Measurements from ENCODE around the gene SAXO1. TPM values are rescaled to one million over a fixed set of nuclear protein-coding genes. Genes with fewer than 3 reads are reported as not detected.

The SAXO1 gene
- total and polyA plus RNA-seq, 4 donors = under 0.01 to 0.05 (median 0.01) TPM; not detected in 1

DNA sequence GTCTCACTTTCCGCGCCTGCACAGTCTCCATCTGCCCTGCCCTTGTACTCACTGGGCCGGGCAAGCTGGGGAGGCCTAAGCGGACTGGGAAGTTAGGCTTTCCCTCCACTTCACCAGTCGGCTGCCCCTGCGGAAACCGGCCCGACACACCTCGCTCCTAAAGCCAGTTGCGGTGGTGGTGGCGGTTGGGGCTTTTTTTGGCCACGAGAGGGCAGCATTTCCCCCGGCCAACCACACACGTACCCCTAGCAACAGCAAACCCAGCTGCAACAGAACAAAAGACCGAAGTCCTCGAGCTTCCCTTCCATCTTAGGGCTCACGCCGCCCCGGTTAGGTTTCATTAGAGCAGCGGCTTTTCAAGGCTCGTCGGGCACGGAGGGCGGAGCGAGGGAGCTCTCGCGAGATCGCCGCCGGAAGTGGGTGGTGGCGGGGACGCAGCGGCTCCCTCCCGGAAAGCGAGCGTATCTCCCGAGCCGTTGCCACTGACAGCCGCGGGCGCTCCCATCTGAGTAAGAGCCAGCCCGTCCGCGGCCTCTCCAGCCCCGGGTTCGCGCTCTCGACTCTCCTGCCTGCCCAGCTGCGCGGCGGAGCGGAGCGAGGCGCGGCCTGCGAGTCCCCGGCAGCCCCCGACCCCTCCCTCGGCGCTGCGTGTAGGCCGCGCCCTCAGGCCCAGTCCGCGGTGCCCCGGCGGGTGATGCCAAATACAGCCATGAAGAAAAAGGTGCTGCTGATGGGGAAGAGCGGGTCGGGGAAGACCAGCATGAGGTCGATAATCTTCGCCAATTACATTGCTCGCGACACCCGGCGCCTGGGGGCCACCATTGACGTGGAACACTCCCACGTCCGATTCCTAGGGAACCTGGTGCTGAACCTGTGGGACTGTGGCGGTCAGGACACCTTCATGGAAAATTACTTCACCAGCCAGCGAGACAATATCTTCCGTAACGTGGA is 16.2 kb upstream of the SAXO1 start, which contains the start of gene RRAGA:
RRAGA (plus strand) TSS at position 462 of the 951 bp plus-strand sequence; CDS start at position 695, 233 bp downstream.
- DNase-seq (ENCODE audit: low spot score) = peak; percentile 95
- Histone ChIP-seq H3K9ac (ENCODE audit: low read depth in 1 of 2, low read length in 2 of 2) (peak within 1 kb of the TSS; percentile 72 to 87), H3K4me3 (ENCODE audit: low read depth in 1 of 3, low read length in 3 of 3) (peak within 1 kb of the TSS; percentile 76 to 88 (median 78)), H3K27me3 (ENCODE audit: control insufficient read depth in 4 of 4, insufficient read depth in 4 of 4, low read length in 3 of 4) (no peaks in the 10 kb centered on the region), H3K36me3 (ENCODE audit: control insufficient read depth in 4 of 4, insufficient read depth in 3 of 4, low read depth in 1 of 4, low read length in 3 of 4) (no peaks in the 10 kb centered on the region), H3K4me1 (ENCODE audit: control insufficient read depth in 4 of 4, insufficient read depth in 4 of 4, low read length in 3 of 4) (peaks cover 0 to 31% (median 21%) of the 10 kb centered on the region in 4 donors), H3K27ac (ENCODE audit: low read depth in 1 of 2, low read length in 2 of 2) (peak within 1 kb of the TSS; percentile 86 to 95), H3K9me3 (ENCODE audit: control insufficient read depth in 4 of 4, low read length in 3 of 4) (no peaks in the 10 kb centered on the region)
- TF ChIP-seq, protein P1, sequence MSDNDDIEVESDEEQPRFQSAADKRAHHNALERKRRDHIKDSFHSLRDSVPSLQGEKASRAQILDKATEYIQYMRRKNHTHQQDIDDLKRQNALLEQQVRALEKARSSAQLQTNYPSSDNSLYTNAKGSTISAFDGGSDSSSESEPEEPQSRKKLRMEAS (IDR thresholded peaks at IDR 0.05) = peak; percentile 50
- TF ChIP-seq EGR1 (IDR thresholded peaks at IDR 0.05; ENCODE audit: low read depth in 2 of 2) (no peak), FOXA1 (IDR thresholded peaks at IDR 0.05) (no peak), HNF4G (IDR thresholded peaks at IDR 0.05) (peak; percentile 79), GABPA (IDR thresholded peaks at IDR 0.05 in 1 of 2, conservative IDR thresholded peaks at IDR 0.05 in 1 of 2) (peak; percentile 50 to 89), YY1 (IDR thresholded peaks at IDR 0.05) (peak; percentile 96), FOXA2 (IDR thresholded peaks at IDR 0.05) (no peak), HNF4A (conservative IDR thresholded peaks at IDR 0.05) (peak; percentile 83 to 86), NR2F2 (IDR thresholded peaks at IDR 0.05) (peak; percentile 5), SP1 (IDR thresholded peaks at IDR 0.05) (peak; percentile 89), TAF1 (conservative IDR thresholded peaks at IDR 0.05) (peak; percentile 85), JUND (IDR thresholded peaks at IDR 0.05) (no peak), RXRA (IDR thresholded peaks at IDR 0.05) (peak; percentile 46 to 52), RAD21 (IDR thresholded peaks at IDR 0.05) (peak; percentile 77 to 84)
- TF ChIP-seq, protein P2, sequence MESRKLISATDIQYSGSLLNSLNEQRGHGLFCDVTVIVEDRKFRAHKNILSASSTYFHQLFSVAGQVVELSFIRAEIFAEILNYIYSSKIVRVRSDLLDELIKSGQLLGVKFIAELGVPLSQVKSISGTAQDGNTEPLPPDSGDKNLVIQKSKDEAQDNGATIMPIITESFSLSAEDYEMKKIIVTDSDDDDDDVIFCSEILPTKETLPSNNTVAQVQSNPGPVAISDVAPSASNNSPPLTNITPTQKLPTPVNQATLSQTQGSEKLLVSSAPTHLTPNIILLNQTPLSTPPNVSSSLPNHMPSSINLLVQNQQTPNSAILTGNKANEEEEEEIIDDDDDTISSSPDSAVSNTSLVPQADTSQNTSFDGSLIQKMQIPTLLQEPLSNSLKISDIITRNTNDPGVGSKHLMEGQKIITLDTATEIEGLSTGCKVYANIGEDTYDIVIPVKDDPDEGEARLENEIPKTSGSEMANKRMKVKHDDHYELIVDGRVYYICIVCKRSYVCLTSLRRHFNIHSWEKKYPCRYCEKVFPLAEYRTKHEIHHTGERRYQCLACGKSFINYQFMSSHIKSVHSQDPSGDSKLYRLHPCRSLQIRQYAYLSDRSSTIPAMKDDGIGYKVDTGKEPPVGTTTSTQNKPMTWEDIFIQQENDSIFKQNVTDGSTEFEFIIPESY (IDR thresholded peaks at IDR 0.05) = peak; percentile 99
- TF ChIP-seq, protein P3, sequence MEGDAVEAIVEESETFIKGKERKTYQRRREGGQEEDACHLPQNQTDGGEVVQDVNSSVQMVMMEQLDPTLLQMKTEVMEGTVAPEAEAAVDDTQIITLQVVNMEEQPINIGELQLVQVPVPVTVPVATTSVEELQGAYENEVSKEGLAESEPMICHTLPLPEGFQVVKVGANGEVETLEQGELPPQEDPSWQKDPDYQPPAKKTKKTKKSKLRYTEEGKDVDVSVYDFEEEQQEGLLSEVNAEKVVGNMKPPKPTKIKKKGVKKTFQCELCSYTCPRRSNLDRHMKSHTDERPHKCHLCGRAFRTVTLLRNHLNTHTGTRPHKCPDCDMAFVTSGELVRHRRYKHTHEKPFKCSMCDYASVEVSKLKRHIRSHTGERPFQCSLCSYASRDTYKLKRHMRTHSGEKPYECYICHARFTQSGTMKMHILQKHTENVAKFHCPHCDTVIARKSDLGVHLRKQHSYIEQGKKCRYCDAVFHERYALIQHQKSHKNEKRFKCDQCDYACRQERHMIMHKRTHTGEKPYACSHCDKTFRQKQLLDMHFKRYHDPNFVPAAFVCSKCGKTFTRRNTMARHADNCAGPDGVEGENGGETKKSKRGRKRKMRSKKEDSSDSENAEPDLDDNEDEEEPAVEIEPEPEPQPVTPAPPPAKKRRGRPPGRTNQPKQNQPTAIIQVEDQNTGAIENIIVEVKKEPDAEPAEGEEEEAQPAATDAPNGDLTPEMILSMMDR (IDR thresholded peaks at IDR 0.05; ENCODE audit: low read depth, low read length, missing input control) = peak; percentile 91
- TF ChIP-seq, protein P4, sequence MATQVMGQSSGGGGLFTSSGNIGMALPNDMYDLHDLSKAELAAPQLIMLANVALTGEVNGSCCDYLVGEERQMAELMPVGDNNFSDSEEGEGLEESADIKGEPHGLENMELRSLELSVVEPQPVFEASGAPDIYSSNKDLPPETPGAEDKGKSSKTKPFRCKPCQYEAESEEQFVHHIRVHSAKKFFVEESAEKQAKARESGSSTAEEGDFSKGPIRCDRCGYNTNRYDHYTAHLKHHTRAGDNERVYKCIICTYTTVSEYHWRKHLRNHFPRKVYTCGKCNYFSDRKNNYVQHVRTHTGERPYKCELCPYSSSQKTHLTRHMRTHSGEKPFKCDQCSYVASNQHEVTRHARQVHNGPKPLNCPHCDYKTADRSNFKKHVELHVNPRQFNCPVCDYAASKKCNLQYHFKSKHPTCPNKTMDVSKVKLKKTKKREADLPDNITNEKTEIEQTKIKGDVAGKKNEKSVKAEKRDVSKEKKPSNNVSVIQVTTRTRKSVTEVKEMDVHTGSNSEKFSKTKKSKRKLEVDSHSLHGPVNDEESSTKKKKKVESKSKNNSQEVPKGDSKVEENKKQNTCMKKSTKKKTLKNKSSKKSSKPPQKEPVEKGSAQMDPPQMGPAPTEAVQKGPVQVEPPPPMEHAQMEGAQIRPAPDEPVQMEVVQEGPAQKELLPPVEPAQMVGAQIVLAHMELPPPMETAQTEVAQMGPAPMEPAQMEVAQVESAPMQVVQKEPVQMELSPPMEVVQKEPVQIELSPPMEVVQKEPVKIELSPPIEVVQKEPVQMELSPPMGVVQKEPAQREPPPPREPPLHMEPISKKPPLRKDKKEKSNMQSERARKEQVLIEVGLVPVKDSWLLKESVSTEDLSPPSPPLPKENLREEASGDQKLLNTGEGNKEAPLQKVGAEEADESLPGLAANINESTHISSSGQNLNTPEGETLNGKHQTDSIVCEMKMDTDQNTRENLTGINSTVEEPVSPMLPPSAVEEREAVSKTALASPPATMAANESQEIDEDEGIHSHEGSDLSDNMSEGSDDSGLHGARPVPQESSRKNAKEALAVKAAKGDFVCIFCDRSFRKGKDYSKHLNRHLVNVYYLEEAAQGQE (IDR thresholded peaks at IDR 0.05) = peak; percentile 69
- TF ChIP-seq, protein P5, sequence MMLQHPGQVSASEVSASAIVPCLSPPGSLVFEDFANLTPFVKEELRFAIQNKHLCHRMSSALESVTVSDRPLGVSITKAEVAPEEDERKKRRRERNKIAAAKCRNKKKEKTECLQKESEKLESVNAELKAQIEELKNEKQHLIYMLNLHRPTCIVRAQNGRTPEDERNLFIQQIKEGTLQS (IDR thresholded peaks at IDR 0.05) = peak; percentile 25
- WGBS = under 1% methylated on average over 82 of the region's 82 CpGs
